C4-2B (cell line): ENCODE data around the gene ZNF391.

Experiments
- ZFX ChIP-seq: fragments of 450-650 bp; IDR thresholded peaks from 2 replicates; pipeline ENCODE4 v1.6.1; 2017
- TF ChIP-seq, protein P1 (sequence below): fragments of 450-650 bp; conservative IDR thresholded peaks from 2 replicates; pipeline ENCODE4 v1.5.1; 2017; ENCODE audit warnings: mild to moderate bottlenecking

- TF ChIP-seq, protein P1, sequence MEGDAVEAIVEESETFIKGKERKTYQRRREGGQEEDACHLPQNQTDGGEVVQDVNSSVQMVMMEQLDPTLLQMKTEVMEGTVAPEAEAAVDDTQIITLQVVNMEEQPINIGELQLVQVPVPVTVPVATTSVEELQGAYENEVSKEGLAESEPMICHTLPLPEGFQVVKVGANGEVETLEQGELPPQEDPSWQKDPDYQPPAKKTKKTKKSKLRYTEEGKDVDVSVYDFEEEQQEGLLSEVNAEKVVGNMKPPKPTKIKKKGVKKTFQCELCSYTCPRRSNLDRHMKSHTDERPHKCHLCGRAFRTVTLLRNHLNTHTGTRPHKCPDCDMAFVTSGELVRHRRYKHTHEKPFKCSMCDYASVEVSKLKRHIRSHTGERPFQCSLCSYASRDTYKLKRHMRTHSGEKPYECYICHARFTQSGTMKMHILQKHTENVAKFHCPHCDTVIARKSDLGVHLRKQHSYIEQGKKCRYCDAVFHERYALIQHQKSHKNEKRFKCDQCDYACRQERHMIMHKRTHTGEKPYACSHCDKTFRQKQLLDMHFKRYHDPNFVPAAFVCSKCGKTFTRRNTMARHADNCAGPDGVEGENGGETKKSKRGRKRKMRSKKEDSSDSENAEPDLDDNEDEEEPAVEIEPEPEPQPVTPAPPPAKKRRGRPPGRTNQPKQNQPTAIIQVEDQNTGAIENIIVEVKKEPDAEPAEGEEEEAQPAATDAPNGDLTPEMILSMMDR, result no peak
- TF ChIP-seq ZFX, result no peak
Measured at GRCh38 chr6:27392623-27393022, 4.1 kb downstream of the ZNF391 start.
